ENCODE data around the gene DYRK1A. TPM values are rescaled to one million over a fixed set of nuclear protein-coding genes. Genes with fewer than 3 reads are reported as not detected.

The DYRK1A gene
- total and polyA plus RNA-seq, 10 of the 15 experiments (the other 5 are each of a cell fraction or from before 2014, with no cell fraction given): 2.4 to 68.6 (median 30.7) TPM

DNA sequence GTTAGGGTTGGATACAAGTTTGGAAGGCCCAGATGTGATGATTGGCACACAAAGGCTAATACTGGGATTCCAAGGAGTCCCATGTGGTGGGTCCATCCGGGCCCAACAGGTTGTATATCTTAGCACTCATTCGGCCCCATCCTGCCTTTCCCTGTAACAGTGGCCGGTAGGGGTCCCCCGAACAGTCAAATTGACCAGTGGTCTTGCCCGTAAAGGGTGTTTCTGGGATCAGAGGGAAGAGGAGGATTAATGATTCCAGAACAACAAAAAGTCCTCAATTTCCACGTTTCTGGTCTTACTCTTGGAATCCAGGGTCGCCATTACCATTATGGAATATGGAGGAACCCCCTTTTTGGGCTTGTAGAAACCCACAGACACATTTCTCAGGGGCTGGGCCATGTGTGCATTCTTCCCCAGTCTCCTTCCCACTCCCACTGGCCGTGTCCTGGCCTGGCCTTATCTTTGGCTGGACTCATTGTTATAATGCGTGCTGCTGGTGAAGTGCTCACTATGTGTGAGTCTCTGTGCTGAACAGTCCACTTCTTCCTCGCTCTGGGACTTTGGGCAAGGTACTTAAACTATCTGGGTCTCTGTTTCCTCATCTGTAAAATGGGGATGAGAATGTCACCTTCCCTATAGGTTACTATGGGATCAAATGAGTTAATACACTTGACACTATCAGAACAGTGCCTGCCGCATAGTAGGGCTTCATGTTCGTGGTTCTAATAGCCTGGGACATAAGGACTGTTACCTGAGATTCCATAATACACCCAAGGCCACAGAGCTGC lies 161.8 kb downstream of the DYRK1A start:
- in situ Hi-C loops (cut with MboI): no loop called here
- ChIA-PET RAD21 (ENCODE audit: unreplicated experiment) (interaction anchor here (0.6 kb wide), 1 partner anchor 29 kb away, joined by 3 read pairs; no protein-coding TSS in a partner anchor), CTCF (no interaction called here), POLR2A (no interaction called here), SMC1A (ENCODE audit: uncharacterized antibody, unreplicated experiment) (no interaction called here)
- Histone ChIP-seq H3K4me2 (ENCODE audit: control insufficient read depth, insufficient read depth) (no peak overlapping the region), H3K27ac (ENCODE audit: control insufficient read depth, insufficient read depth) (no peak overlapping the region), H3K9me3 (replicated peaks; ENCODE audit: control insufficient read depth, insufficient read depth, low read length) (no peaks in the 10 kb centered on the region), H2AFZ (ENCODE audit: control insufficient read depth, low read depth, low read length) (no peak overlapping the region), H3K27me3 (replicated peaks in 1 of 2; ENCODE audit: control insufficient read depth in 2 of 2, insufficient read depth in 2 of 2, low read length in 1 of 2) (no peaks in the 10 kb centered on the region; a peak in 1 of 4 replicates), H4K20me1 (ENCODE audit: control insufficient read depth, insufficient read depth) (no peaks in the 10 kb centered on the region), H3K4me1 (ENCODE audit: control insufficient read depth, insufficient read depth, low read length) (peaks cover 3% of the 10 kb centered on the region; the same call in 1 of the 2 replicates), H3K9ac (ENCODE audit: control insufficient read depth, insufficient read depth, low read length) (no peak overlapping the region), H3K79me2 (ENCODE audit: control insufficient read depth, insufficient read depth, low read length) (no peaks in the 10 kb centered on the region), H3K36me3 (ENCODE audit: control insufficient read depth in 2 of 2, insufficient read depth in 2 of 2, low read length in 1 of 2) (no peaks in the 10 kb centered on the region), H3K4me3 (no peak overlapping the region)
- BruUV-seq (replicated peaks): no TSS peak
- no peak for FAIRE-seq
- ATAC-seq: no peak
- intact Hi-C loops (cut with micrococcal nuclease; ENCODE audit: unreplicated experiment): no loop called here
- 85% methylated on average over 12 of the region's 12 CpGs for WGBS (ENCODE audit: insufficient coverage, insufficient replicate concordance, low lambda C conversion rate, missing lambda C conversion rate)
- DNase-seq (ENCODE audit: low read depth, low spot score): no peak
- no peak for TF ChIP-seq MYC (IDR thresholded peaks at IDR 0.05; ENCODE audit: insufficient read depth, insufficient read length, insufficient replicate concordance, low read length, severe bottlenecking)
- no peak for TF ChIP-seq BMI1 (IDR thresholded peaks at IDR 0.05; ENCODE audit: borderline replicate concordance)
- TF ChIP-seq NR2C2 (IDR thresholded peaks at IDR 0.05; ENCODE audit: borderline replicate concordance, control insufficient read depth, insufficient read length, low read depth): no peak

DNA sequence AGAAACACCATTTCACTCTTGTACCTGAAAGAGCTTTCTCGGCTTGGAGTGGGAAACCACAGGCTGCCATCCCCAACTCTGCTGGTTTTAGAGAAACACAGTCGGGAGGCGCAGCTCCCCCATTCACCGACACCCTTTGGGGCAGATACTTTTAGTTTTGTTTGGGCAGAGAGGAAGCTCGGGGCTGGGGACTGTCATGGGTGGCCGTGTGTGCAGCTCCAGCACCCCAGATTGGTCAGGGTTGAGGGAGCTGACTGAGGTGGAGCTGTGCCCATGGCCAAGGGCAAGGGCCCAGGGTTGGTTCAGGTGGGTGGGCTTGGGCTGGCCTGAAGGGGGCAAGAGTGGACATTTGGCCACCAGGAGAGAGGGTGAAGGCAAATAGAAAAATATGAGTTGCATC lies 163.1 kb downstream of the DYRK1A start:
- no peak overlapping the region for H3K27ac ChIP-seq (ENCODE audit: control insufficient read depth, insufficient read depth)
- no peaks in the 10 kb centered on the region for H4K20me1 ChIP-seq (ENCODE audit: control insufficient read depth, insufficient read depth)
- ChIA-PET CTCF (no interaction called here), POLR2A (no interaction called here), SMC1A (ENCODE audit: uncharacterized antibody, unreplicated experiment) (interaction anchor here (0.6 to 2.3 kb wide), 2 partner anchors 34 to 240 kb away, joined by 3 to 8 read pairs; no protein-coding TSS in a partner anchor), RAD21 (ENCODE audit: unreplicated experiment) (no interaction called here)
- H3K9me3 ChIP-seq (replicated peaks; ENCODE audit: control insufficient read depth, insufficient read depth, low read length): no peaks in the 10 kb centered on the region
- H3K27me3 ChIP-seq (replicated peaks in 1 of 2; ENCODE audit: control insufficient read depth in 2 of 2, insufficient read depth in 2 of 2, low read length in 1 of 2): no peaks in the 10 kb centered on the region; a peak in 1 of 4 replicates
- no peaks in the 10 kb centered on the region for H3K36me3 ChIP-seq (ENCODE audit: control insufficient read depth in 2 of 2, insufficient read depth in 2 of 2, low read length in 1 of 2)
- no peak for DNase-seq (ENCODE audit: low read depth, low spot score)
- in situ Hi-C loops (cut with MboI) (no loop called here), intact Hi-C loops (cut with micrococcal nuclease; ENCODE audit: unreplicated experiment) (no loop called here)
- no peak overlapping the region for H3K4me2 ChIP-seq (ENCODE audit: control insufficient read depth, insufficient read depth)
- peaks cover 3% of the 10 kb centered on the region; the same call in 1 of the 2 replicates for H3K4me1 ChIP-seq (ENCODE audit: control insufficient read depth, insufficient read depth, low read length)
- no peak overlapping the region for H3K4me3 ChIP-seq
- no peak overlapping the region for H3K9ac ChIP-seq (ENCODE audit: control insufficient read depth, insufficient read depth, low read length)
- no peak for FAIRE-seq
- no peak for ATAC-seq
- WGBS (ENCODE audit: insufficient coverage, insufficient replicate concordance, low lambda C conversion rate, missing lambda C conversion rate): 0% methylated on average over 6 of the region's 6 CpGs
- H2AFZ ChIP-seq (ENCODE audit: control insufficient read depth, low read depth, low read length): no peak overlapping the region
- H3K79me2 ChIP-seq (ENCODE audit: control insufficient read depth, insufficient read depth, low read length): no peaks in the 10 kb centered on the region
- no TSS peak for BruUV-seq (replicated peaks)
- TF ChIP-seq ZBED1 (IDR thresholded peaks at IDR 0.05; ENCODE audit: borderline replicate concordance) (no peak), FOXM1 (IDR thresholded peaks at IDR 0.05; ENCODE audit: low read depth, low read length) (no peak), RB1 (IDR thresholded peaks at IDR 0.05; ENCODE audit: borderline replicate concordance) (no peak), MTA2 (IDR thresholded peaks at IDR 0.05; ENCODE audit: low read depth) (no peak), ASH2L (IDR thresholded peaks at IDR 0.05; ENCODE audit: borderline replicate concordance, low read depth) (no peak), ZNF207 (IDR thresholded peaks at IDR 0.05; ENCODE audit: borderline replicate concordance) (no peak), CBX3 (IDR thresholded peaks at IDR 0.05; ENCODE audit: borderline replicate concordance, low read depth) (no peak), BCL11A (IDR thresholded peaks at IDR 0.05; ENCODE audit: low read depth, low read length) (no peak), RCOR1 (conservative IDR thresholded peaks at IDR 0.05; ENCODE audit: low read depth, low read length) (no peak), NR2C2 (IDR thresholded peaks at IDR 0.05; ENCODE audit: borderline replicate concordance, control insufficient read depth, insufficient read length, low read depth) (no peak)
- TF ChIP-seq, protein P1, sequence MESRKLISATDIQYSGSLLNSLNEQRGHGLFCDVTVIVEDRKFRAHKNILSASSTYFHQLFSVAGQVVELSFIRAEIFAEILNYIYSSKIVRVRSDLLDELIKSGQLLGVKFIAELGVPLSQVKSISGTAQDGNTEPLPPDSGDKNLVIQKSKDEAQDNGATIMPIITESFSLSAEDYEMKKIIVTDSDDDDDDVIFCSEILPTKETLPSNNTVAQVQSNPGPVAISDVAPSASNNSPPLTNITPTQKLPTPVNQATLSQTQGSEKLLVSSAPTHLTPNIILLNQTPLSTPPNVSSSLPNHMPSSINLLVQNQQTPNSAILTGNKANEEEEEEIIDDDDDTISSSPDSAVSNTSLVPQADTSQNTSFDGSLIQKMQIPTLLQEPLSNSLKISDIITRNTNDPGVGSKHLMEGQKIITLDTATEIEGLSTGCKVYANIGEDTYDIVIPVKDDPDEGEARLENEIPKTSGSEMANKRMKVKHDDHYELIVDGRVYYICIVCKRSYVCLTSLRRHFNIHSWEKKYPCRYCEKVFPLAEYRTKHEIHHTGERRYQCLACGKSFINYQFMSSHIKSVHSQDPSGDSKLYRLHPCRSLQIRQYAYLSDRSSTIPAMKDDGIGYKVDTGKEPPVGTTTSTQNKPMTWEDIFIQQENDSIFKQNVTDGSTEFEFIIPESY (IDR thresholded peaks at IDR 0.05): no peak
- TF ChIP-seq, protein P2, sequence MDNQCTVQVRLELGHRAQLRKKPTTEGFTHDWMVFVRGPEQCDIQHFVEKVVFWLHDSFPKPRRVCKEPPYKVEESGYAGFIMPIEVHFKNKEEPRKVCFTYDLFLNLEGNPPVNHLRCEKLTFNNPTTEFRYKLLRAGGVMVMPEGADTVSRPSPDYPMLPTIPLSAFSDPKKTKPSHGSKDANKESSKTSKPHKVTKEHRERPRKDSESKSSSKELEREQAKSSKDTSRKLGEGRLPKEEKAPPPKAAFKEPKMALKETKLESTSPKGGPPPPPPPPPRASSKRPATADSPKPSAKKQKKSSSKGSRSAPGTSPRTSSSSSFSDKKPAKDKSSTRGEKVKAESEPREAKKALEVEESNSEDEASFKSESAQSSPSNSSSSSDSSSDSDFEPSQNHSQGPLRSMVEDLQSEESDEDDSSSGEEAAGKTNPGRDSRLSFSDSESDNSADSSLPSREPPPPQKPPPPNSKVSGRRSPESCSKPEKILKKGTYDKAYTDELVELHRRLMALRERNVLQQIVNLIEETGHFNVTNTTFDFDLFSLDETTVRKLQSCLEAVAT (IDR thresholded peaks at IDR 0.05): no peak

Measured in GM12878 (cell line).